PC-3 (cell line): Measurements from ENCODE around the gene PIP5K1C.

Experiments used
- CTCF ChIP-seq: fragments of 300-600 bp; sonication (generic); conservative IDR thresholded peaks from 2 replicates; pipeline ENCODE4 v1.5.1; 2017; ENCODE audit warnings: antibody characterized with exemption, low read depth, mild to moderate bottlenecking, low read length
- EZH2 ChIP-seq: fragments of 300-600 bp; sonication (generic); IDR thresholded peaks from one replicate; pipeline ENCODE4 v1.6.1; 2017; ENCODE audit warnings: antibody characterized with exemption, mild to moderate bottlenecking, low read length; ENCODE audit not compliant: unreplicated experiment

GRCh38 chr19:3691372-3691716 is 8.9 kb downstream of the PIP5K1C start:
- TF ChIP-seq EZH2 (no peak), CTCF (no peak)
